ENCODE measurements around the gene GGT5.
"Not testable (repeated sequence)": the region's sequence is repeated elsewhere in the genome, so short reads cannot be mapped to it uniquely, and the experiment has no call there.

- TF ChIP-seq, protein P1, sequence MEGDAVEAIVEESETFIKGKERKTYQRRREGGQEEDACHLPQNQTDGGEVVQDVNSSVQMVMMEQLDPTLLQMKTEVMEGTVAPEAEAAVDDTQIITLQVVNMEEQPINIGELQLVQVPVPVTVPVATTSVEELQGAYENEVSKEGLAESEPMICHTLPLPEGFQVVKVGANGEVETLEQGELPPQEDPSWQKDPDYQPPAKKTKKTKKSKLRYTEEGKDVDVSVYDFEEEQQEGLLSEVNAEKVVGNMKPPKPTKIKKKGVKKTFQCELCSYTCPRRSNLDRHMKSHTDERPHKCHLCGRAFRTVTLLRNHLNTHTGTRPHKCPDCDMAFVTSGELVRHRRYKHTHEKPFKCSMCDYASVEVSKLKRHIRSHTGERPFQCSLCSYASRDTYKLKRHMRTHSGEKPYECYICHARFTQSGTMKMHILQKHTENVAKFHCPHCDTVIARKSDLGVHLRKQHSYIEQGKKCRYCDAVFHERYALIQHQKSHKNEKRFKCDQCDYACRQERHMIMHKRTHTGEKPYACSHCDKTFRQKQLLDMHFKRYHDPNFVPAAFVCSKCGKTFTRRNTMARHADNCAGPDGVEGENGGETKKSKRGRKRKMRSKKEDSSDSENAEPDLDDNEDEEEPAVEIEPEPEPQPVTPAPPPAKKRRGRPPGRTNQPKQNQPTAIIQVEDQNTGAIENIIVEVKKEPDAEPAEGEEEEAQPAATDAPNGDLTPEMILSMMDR (IDR thresholded peaks at IDR 0.05; ENCODE audit: low read depth, low read length) = not testable (repeated sequence)
- not testable (repeated sequence) for TF ChIP-seq EZH2phosphoT487 (IDR thresholded peaks at IDR 0.05; ENCODE audit: low read depth)
These were observed 34.5 kb downstream of the GGT5 start for GRCh38 chr22:24210409-24210808.

Measured in OCI-LY3 (cell line).